OCI-LY7 (cell line): ENCODE data around the gene MFRP.

ENCODE experiments used
- EZH2phosphoT487 ChIP-seq: fragments of 200-600 bp; sonication (generic); IDR thresholded peaks from 2 replicates; pipeline ENCODE4 v1.6.1; 2018; ENCODE audit warnings: low read depth, borderline replicate concordance, mild to moderate bottlenecking, mixed run types, antibody characterized with exemption, low read length, moderate library complexity, mixed read lengths
- TF ChIP-seq, protein P1 (sequence below): fragments of 200-600 bp; sonication (generic); conservative IDR thresholded peaks from 2 replicates; pipeline ENCODE4 v1.5.1; 2014; ENCODE audit warnings: mild to moderate bottlenecking, antibody characterized with exemption, low read length, moderate library complexity, mixed read lengths

DNA sequence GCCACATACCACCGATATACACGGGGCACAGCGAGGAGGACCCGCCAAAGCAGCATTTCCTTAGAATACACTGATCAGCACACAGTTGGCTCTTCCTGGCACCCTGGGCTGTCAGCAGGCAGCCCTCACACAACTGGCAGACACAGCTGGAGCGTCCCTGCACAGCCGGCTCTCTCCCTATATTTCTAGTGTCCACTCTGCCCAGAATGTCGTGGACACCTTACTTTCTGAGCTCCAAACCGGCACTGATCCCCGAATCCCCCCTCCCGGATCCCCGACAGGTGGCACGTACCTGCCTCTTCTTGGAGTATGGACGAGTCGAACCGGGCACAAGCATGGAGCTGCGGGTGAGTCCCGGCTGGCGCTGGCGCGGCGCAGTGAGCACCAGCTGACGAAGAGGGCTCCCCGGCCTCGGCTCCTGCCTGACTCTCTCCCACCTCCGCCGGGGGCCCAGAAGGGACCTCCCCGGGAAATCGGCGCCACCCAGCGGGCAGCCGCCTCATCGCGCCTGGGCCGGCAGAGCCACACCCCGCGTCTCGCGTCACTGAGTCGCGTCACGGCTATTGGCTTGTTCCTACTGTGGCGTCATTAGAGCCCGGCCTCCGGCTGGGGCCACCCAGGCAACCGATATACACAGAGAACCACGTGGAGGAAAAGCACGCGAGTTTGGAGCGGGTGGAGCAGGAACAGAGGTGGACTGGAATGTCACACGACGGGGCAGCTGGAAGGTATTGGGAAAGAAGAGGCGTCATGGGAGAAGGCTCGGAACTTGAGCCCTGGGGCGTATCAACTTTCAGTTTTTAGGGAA lies 34.9 kb upstream of the MFRP start, which contains the start of gene USP2:
- TF ChIP-seq, protein P1, sequence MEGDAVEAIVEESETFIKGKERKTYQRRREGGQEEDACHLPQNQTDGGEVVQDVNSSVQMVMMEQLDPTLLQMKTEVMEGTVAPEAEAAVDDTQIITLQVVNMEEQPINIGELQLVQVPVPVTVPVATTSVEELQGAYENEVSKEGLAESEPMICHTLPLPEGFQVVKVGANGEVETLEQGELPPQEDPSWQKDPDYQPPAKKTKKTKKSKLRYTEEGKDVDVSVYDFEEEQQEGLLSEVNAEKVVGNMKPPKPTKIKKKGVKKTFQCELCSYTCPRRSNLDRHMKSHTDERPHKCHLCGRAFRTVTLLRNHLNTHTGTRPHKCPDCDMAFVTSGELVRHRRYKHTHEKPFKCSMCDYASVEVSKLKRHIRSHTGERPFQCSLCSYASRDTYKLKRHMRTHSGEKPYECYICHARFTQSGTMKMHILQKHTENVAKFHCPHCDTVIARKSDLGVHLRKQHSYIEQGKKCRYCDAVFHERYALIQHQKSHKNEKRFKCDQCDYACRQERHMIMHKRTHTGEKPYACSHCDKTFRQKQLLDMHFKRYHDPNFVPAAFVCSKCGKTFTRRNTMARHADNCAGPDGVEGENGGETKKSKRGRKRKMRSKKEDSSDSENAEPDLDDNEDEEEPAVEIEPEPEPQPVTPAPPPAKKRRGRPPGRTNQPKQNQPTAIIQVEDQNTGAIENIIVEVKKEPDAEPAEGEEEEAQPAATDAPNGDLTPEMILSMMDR: peak; percentile 92
- no peak for TF ChIP-seq EZH2phosphoT487
